Measurements from ENCODE around the gene PHACTR4. TPM values are rescaled to one million over a fixed set of nuclear protein-coding genes. Genes with fewer than 3 reads are reported as not detected.

The PHACTR4 gene
- total and polyA plus RNA-seq, 2 experiments from 2014 or later = 35.4 to 47.1 TPM

DNA sequence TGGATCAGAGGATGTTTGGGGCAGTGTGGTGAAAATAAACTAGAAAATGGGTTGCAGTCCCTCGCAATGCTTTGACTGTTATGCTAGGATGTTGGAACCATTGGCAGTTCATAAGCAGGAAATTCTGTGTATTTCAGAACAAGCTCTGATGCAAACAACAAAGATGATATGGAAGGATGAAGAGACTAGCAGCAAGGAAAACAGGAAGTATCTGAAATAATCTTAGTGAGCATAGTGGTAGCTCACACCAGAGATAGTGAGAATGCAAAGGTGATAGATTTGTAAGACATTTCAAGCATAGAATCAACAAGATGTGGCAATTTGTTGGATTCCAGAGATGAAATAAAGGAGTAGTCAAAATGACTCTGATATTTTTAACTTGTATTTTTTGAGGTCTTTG, 125.2 kb downstream of the PHACTR4 start:
- Histone ChIP-seq H3K4me2 (no peak overlapping the region), H3K4me3 (no peak overlapping the region), H2AFZ (no peak overlapping the region), H4K20me1 (replicated peaks; ENCODE audit: insufficient read depth) (no peaks in the 10 kb centered on the region), H3K9me2 (ENCODE audit: insufficient read depth) (no peaks in the 10 kb centered on the region), H3K36me3 (ENCODE audit: insufficient read depth) (peaks cover 38% of the 10 kb centered on the region), H3K4me1 (ENCODE audit: insufficient read depth) (no peaks in the 10 kb centered on the region), H3K27ac (ENCODE audit: low read depth) (no peak overlapping the region), H3F3A (replicated peaks; ENCODE audit: low read depth) (peaks cover 13% of the 10 kb centered on the region; the same call in 1 of the 2 replicates), H3K79me2 (replicated peaks; ENCODE audit: insufficient read depth) (no peaks in the 10 kb centered on the region), H3K27me3 (ENCODE audit: insufficient read depth) (no peaks in the 10 kb centered on the region)
- peaks cover 49% of the 10 kb centered on the region for H3K36me3 Mint-ChIP-seq (ENCODE audit: low read depth)
- ATAC-seq = no peak
- TF ChIP-seq REST (IDR thresholded peaks at IDR 0.05; ENCODE audit: unreplicated experiment) (no peak), JUNB (IDR thresholded peaks at IDR 0.05; ENCODE audit: unreplicated experiment) (no peak), EZH2 (IDR thresholded peaks at IDR 0.05; ENCODE audit: low read depth, unreplicated experiment) (no peak), NANOG (IDR thresholded peaks at IDR 0.05; ENCODE audit: borderline replicate concordance) (no peak), EZH2phosphoT487 (IDR thresholded peaks at IDR 0.05; ENCODE audit: unreplicated experiment) (no peak), ZNF114 (CRISPR knock-in tag; IDR thresholded peaks at IDR 0.05) (no peak), ZNF462 (CRISPR knock-in tag; IDR thresholded peaks at IDR 0.05) (no peak), STAT1 (IDR thresholded peaks at IDR 0.05; ENCODE audit: unreplicated experiment) (no peak), ZNF331 (CRISPR knock-in tag; IDR thresholded peaks at IDR 0.05; ENCODE audit: low read depth) (no peak), POLR2AphosphoS5 (IDR thresholded peaks at IDR 0.05; ENCODE audit: low read depth) (no peak), CREB1 (CRISPR knock-in tag; IDR thresholded peaks at IDR 0.05; ENCODE audit: low read depth) (no peak)
- TF ChIP-seq, protein P1, sequence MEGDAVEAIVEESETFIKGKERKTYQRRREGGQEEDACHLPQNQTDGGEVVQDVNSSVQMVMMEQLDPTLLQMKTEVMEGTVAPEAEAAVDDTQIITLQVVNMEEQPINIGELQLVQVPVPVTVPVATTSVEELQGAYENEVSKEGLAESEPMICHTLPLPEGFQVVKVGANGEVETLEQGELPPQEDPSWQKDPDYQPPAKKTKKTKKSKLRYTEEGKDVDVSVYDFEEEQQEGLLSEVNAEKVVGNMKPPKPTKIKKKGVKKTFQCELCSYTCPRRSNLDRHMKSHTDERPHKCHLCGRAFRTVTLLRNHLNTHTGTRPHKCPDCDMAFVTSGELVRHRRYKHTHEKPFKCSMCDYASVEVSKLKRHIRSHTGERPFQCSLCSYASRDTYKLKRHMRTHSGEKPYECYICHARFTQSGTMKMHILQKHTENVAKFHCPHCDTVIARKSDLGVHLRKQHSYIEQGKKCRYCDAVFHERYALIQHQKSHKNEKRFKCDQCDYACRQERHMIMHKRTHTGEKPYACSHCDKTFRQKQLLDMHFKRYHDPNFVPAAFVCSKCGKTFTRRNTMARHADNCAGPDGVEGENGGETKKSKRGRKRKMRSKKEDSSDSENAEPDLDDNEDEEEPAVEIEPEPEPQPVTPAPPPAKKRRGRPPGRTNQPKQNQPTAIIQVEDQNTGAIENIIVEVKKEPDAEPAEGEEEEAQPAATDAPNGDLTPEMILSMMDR (conservative IDR thresholded peaks at IDR 0.05; ENCODE audit: low read depth in 2 of 2) = no peak
- H3K4me3 Mint-ChIP-seq = no peak overlapping the region
- H3K27ac Mint-ChIP-seq = no peak overlapping the region
- no peak for DNase-seq (ENCODE audit: low spot score)
- H3K4me1 Mint-ChIP-seq = no peaks in the 10 kb centered on the region
- H3K27me3 Mint-ChIP-seq (ENCODE audit: insufficient read depth, low read depth, poor library complexity) = peaks cover 8% of the 10 kb centered on the region
- H3K9me3 Mint-ChIP-seq = no peaks in the 10 kb centered on the region

Measured in GM23338 (cell line).